Islet of Langerhans (tissue), 1 donor: ENCODE results near the gene SSTR4.
"Not testable (repeated sequence)": the region's sequence is repeated elsewhere in the genome, so short reads cannot be mapped to it uniquely, and the experiment has no call there.

ENCODE experiments used
- FAIRE-seq: peaks from one replicate; lab custom pipeline; 2011; peaks lifted over from hg19 to GRCh38; lab: Jason Lieb, UNC

SSTR4 gene, protein sequence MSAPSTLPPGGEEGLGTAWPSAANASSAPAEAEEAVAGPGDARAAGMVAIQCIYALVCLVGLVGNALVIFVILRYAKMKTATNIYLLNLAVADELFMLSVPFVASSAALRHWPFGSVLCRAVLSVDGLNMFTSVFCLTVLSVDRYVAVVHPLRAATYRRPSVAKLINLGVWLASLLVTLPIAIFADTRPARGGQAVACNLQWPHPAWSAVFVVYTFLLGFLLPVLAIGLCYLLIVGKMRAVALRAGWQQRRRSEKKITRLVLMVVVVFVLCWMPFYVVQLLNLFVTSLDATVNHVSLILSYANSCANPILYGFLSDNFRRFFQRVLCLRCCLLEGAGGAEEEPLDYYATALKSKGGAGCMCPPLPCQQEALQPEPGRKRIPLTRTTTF

GRCh38 chr20:23034721-23035671 lies at the start of gene SSTR4:
TSS of gene SSTR4 (plus strand) at chr20:23035312. CDS start at chr20:23035484, 172 bp downstream.
- no peak for FAIRE-seq

DNA sequence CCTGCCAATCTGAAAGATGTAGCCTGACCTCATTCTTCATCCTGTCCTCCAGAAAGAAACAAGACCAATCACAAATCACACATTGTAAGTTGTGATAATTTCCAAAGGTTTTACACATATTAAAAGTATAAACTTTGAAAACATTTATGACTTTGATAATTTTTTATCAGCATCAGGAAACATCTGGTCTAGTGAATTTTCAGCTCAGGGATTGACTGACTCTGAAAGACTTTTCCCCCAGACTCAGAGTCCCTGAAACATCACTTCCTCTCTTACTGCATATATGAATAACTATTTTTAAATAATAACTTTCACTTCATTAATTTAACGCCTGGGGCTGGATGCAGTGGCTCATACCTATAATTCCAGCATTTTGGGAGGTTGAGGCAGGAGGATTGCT lies 48.5 kb upstream of the SSTR4 start:
- FAIRE-seq: no peak

- FAIRE-seq: not testable (repeated sequence)
Measured at GRCh38 chr20:22991424-22991823, 43.7 kb upstream of the SSTR4 start.

DNA sequence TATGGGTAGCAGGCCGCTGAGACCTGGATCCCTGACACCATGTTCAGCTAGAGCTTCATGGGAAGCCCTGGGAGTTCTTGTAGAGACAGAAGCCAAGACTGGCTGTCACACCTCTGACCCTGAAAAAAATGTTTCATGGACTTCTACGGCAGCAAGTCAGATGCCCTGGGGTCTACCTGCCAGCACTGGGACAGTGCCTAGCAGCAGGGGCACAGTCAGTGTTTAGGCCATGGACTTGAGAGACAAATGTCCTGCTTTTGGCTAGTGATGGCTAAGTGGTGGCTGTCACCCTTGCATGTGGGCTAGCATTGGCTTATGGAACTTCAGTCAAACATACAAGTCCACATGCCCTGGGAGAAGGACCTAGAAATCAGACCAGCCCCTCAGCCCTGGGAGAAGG lies 41.3 kb upstream of the SSTR4 start:
- FAIRE-seq: no peak

DNA sequence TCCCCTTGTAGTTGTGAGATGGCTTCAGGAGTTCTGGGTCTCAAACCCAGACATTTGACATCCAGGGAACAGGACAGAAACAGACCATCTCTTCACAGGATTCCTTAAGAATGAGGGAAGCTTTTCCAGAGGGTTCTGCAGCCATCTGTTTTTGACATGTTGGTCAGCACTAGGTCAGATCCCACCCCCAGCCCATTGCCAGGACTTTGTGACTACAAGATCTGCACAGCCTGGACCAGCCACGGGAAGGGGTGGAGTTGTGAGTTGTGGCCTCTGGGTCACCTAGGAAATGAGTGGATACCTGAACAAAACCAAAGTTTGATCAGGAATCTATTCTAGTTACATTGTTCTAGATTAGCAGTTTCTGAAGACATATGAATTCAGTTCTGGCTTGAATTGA lies 39.2 kb upstream of the SSTR4 start:
- no peak for FAIRE-seq

- no peak for FAIRE-seq
Measured at GRCh38 chr20:22998476-22998875, 36.6 kb upstream of the SSTR4 start.

DNA sequence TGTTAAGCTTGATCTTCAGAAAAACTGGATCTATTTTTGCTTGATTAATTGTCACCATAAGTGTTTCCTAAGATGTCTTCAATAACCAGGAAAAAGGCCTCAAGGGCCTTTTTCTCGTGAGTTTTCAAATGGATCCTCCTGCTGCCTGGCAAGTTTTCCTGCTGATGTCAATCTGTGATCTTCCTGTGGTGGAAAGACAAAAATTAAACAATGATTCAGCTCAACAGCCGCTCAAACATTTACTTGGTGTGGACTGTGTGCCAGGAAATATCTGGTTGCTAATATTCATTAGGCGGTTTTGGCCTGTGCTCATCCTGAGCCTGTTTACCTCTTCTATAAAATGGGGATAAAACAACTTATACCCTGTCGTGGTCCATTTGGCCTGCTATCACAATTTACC lies 35.4 kb upstream of the SSTR4 start:
- no peak for FAIRE-seq

- no peak for FAIRE-seq
Measured at GRCh38 chr20:23000232-23000947, 34.7 kb upstream of the SSTR4 start.

DNA sequence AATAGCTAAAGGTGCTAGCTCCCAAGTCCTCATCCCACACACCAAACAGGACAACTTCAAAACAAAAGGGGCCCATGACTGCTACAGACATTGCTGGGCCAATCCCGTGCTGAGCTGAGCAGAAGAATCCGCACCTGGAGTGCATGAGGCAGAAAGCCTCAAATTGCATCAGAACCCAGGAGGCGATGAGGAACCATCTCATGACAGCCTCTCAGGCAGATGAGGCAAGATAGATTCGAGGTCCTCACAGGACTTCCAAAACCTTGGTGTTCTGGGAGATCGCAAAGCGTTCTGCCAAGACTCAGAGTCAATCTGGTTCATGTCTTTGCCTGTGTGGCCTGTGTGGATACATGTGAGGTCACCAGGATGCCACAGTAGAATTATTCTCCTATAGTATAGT lies 32.8 kb upstream of the SSTR4 start:
- no peak for FAIRE-seq

DNA sequence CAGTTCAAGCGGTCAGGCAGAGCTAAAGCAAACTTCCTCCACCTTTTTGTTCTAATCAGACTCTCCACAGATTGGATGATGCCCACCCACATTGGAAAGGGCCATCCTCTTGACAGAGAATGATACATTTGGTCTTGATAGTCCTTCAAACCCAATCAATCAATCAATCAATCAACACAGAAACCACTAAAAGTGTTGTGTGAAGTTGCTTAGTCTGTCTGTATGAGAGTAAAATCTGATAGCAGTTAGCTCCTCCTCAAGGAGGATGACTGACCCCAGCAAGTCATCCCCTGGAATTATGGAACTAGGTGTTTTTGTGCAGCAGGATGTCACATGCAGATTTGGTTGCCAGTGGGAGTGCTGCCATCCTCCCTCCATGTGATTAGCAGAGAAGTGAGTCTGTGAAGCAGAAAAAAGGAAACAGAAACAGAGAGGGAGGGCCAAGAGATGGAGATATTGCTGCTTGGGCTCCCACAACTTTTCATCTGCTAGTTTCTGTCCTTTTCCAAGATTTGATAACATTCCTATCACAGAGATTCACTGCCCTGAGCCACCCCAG lies 32.0 kb upstream of the SSTR4 start:
- FAIRE-seq: no peak

DNA sequence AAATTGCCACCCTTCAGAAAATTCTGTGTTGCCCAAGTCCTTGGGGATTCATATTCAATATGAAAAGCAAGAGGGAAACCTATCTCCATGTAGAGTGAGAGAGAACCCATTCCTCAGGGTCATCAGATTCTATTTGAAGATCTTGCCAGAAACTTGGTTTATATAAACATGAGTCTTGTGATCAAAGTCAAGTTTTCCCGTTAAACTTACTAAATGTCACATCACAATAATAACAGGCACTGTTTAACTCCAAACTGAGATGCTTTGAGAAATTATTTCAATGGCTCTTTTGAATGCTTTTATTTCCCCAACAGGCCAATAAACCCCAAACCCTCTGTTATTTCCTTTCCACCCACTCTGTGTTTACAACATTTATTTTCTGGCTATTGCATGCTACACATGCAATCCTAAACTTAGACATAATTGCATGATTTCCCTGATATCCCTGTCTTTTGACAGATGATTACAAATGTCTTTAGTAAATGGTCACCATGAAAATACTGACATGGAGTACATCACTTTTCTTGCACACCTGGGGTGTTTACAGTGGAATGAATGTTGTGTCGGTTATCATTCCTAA lies 31.1 kb upstream of the SSTR4 start:
- FAIRE-seq: no peak

DNA sequence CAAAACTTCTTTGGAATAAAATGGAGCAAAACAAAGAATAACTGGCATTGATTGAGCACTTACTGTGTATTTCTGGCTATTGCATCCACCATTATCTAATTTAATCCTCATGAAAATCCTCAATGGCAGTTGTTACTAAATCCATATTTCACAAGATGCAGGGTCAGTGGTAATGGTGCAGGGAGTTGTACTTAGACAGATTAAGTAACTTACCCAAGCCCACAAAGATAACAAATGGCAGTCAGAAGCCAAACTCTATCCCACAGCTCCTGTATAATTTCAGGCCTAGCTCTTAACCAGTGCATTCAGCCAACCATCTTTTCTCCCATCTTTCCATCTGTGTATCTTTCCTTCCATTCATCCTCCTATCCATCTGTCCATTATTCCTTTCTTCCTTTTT lies 29.3 kb upstream of the SSTR4 start:
- no peak for FAIRE-seq

- no peak for FAIRE-seq
Measured at GRCh38 chr20:23007462-23007861, 27.6 kb upstream of the SSTR4 start.

DNA sequence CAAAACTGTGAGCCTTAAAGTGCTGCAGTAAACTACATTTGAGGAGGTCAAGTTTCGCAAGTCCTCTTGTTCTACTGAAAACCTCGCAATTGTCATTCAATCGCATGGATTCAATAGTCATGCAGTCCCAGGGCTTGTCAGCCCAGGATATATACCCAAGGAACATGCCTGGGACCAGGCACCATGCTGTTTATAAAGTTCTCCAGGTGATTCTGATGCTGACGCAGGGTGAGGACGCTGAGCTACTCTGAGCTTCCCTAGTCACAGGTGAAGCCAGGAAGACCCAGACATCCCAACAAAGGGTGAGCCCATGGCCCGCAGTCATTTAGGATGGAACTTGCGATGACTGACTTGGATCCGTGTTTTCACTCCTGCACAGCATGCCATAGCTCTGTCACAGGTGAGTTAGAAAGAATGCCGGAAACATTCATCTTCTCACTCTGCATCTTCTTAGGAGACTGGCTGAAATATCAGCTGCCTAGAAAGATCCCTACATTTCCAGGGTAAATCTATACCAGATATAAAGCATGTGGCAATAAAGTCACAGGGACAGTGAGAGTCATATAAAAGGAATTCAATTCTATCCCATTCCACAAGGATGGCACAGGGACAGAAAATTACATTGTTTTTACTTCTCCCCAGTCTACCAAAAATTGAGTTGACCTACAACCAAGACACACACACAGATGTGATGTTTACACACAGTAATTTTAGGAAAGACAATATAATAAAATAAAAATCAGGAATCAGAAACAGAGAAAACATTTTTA lies 27.0 kb upstream of the SSTR4 start:
- no peak for FAIRE-seq

DNA sequence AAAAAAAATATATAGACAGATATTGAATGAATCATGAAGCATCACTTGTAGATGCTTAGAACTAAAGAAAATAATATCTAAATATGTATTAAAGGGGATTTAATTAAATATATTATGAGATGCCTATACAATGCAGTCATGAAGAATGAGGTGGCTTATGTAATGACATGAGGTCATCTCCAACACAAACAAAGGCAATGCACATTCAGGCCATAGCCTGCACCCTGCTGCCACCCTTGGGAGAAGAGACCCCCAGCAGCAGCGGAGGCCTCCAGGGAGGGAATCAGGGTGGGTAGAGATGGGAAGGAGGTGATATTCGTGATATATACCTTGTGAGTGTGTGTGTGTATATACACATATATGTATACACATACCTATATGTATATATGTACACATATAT lies 26.4 kb upstream of the SSTR4 start:
- FAIRE-seq: no peak

DNA sequence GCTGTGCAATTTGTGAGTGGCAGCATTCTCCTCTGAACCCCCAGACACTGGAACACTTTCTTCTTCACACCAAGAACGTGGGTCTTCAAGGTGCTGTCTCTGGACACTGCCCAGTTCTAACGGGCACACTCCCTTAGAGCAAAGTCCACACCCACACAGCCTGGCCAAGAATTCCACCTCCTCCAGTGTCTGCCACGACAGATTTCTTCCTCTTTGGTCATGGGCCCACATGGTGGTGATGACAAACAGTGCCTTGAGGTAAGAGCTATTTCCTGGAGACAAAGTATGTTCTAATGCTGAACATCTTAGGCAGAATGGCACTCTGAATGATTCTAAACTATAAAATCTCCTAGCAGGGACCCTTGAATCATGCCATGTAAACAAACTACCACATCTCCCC lies 25.5 kb upstream of the SSTR4 start:
- FAIRE-seq: no peak

DNA sequence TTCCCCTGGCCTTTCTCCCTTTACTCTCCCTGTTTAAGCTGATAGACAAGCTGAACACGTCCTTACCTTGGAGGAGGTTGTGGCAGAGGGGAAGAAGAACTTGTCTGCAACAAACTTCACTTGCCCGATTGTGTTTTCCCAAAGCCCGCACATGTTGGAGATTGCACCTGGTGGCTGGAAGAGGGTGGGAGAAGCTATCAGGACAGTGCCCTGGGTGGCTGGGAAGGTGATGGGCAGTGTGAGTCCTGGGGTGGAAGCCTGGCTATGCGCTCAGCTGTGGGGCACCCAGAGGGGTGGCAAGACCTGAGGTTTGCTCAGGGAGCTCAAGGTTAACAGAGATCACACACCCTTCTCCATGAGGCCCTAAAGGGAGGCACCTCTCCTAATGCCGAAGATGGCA lies 25.0 kb upstream of the SSTR4 start:
- no peak for FAIRE-seq

DNA sequence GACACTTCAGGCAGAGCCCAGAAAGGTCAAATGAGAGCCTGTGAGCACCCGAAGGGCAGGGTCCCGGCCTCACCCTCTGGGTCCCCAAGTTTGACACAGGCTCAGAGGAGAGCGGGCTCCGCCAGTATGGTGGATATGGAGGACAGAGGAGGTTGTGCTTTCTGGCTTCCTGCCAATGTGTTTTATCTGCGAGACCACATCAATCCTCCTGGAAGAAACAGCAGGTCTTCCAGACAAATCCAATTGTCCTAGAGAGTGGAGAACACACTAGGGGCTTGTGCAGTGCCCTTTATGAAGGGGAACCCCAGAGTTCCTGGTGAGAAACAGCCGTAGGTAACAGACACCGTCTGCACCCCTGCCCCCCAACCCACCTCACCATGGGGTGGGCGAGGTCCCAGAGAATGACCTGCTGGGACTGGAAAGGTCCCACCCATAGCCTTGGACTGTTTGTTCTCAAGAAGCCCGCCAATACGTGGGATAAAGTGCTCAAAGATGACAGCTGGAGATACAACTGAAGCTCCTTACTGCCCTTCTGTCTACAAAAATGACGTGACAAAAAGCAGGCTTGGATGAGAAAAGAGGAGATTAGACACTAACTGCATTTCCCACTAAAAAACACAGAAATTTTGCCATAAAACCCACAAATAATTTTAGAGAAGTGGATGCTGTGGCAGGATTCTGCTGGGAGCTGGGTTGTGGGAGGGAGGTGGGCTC lies 23.9 kb upstream of the SSTR4 start:
- FAIRE-seq: no peak

GRCh38 chr20:23013429-23013828 lies 21.7 kb upstream of the SSTR4 start:
- no peak for FAIRE-seq

DNA sequence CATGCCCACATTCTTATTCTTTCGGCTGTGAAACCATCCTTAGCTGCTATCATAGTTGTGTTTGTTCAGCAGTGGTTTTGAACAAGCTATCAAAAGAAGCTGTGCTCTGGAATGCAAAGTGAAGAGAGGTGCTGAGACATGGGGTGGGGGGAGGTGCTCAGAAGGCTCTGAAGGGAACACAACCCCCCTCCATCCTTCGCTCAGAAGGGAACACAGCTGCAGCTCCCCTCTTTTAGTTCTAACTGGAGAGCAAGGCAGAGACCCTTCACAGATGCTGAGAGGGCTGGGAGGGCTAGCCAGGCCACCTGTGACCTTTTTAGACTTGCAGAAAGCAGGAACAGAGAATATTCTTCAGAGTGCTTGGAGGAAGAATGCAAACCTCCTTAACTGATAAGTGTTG lies 17.6 kb upstream of the SSTR4 start:
- FAIRE-seq: no peak

GRCh38 chr20:23018432-23018831 lies 16.7 kb upstream of the SSTR4 start:
- no peak for FAIRE-seq
